ENCODE measurements around the gene COL7A1. TPM values are rescaled to one million over a fixed set of nuclear protein-coding genes. Genes with fewer than 3 reads are reported as not detected.

The COL7A1 gene
- total RNA-seq, 1 experiment from 2014 or later: 8.1 TPM

DNA sequence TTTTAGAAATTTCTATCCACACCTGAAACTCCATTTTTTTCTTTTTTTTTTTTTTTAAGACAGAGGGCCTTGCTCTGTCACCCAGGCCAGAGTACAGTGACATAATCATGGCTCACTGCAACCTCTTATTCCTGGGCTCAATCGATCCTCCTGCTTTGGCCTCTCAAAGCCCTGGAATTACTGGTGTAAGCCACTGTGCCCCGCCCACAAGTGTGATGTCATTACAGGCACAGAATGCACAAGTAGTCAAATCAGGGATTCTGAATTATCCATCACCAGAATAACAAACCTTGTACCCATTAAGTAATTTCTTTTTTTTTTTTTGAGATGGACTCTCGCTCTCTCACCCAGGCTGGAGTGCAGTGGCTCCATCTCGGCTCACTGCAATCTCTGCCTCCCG is 12.4 kb upstream of the COL7A1 start:
- H3K4me3 Mint-ChIP-seq: peak overlapping the region; percentile 95; the same call in 1 of the 2 replicates
- ChIA-PET CTCF (no interaction called here), POLR2A (no interaction called here)
- peaks cover 54% of the 10 kb centered on the region for H3K36me3 Mint-ChIP-seq
- ATAC-seq (no peak), DNase-seq (ENCODE audit: low spot score) (no peak)
- peaks cover 11% of the 10 kb centered on the region for H3K4me1 Mint-ChIP-seq
- no peak overlapping the region for H3K27ac Mint-ChIP-seq
- H3K27me3 Mint-ChIP-seq (ENCODE audit: low read depth): no peaks in the 10 kb centered on the region
- TF ChIP-seq NFYB (CRISPR knock-in tag; conservative IDR thresholded peaks at IDR 0.05; ENCODE audit: low read depth): no peak
- TF ChIP-seq ATF1 (CRISPR knock-in tag; IDR thresholded peaks at IDR 0.05): no peak
- TF ChIP-seq RELA (CRISPR knock-in tag; IDR thresholded peaks at IDR 0.05; ENCODE audit: borderline replicate concordance): no peak
- no peak for TF ChIP-seq CREB1 (CRISPR knock-in tag; IDR thresholded peaks at IDR 0.05)
- TF ChIP-seq ZNF232 (CRISPR knock-in tag; IDR thresholded peaks at IDR 0.05): no peak
- no peak for TF ChIP-seq FOXK1 (CRISPR knock-in tag; IDR thresholded peaks at IDR 0.05)
- TF ChIP-seq IRF2 (CRISPR knock-in tag; IDR thresholded peaks at IDR 0.05; ENCODE audit: borderline replicate concordance, low read depth): no peak
- no peak for TF ChIP-seq NFATC4 (CRISPR knock-in tag; IDR thresholded peaks at IDR 0.05)
- no peak for TF ChIP-seq HMGA2 (CRISPR knock-in tag; IDR thresholded peaks at IDR 0.05)
- TF ChIP-seq ESRRA (CRISPR knock-in tag; IDR thresholded peaks at IDR 0.05; ENCODE audit: borderline replicate concordance): no peak
- TF ChIP-seq, protein P1, sequence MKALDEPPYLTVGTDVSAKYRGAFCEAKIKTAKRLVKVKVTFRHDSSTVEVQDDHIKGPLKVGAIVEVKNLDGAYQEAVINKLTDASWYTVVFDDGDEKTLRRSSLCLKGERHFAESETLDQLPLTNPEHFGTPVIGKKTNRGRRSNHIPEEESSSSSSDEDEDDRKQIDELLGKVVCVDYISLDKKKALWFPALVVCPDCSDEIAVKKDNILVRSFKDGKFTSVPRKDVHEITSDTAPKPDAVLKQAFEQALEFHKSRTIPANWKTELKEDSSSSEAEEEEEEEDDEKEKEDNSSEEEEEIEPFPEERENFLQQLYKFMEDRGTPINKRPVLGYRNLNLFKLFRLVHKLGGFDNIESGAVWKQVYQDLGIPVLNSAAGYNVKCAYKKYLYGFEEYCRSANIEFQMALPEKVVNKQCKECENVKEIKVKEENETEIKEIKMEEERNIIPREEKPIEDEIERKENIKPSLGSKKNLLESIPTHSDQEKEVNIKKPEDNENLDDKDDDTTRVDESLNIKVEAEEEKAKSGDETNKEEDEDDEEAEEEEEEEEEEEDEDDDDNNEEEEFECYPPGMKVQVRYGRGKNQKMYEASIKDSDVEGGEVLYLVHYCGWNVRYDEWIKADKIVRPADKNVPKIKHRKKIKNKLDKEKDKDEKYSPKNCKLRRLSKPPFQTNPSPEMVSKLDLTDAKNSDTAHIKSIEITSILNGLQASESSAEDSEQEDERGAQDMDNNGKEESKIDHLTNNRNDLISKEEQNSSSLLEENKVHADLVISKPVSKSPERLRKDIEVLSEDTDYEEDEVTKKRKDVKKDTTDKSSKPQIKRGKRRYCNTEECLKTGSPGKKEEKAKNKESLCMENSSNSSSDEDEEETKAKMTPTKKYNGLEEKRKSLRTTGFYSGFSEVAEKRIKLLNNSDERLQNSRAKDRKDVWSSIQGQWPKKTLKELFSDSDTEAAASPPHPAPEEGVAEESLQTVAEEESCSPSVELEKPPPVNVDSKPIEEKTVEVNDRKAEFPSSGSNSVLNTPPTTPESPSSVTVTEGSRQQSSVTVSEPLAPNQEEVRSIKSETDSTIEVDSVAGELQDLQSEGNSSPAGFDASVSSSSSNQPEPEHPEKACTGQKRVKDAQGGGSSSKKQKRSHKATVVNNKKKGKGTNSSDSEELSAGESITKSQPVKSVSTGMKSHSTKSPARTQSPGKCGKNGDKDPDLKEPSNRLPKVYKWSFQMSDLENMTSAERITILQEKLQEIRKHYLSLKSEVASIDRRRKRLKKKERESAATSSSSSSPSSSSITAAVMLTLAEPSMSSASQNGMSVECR (CRISPR knock-in tag; IDR thresholded peaks at IDR 0.05; ENCODE audit: borderline replicate concordance): no peak
- TF ChIP-seq, protein P2, sequence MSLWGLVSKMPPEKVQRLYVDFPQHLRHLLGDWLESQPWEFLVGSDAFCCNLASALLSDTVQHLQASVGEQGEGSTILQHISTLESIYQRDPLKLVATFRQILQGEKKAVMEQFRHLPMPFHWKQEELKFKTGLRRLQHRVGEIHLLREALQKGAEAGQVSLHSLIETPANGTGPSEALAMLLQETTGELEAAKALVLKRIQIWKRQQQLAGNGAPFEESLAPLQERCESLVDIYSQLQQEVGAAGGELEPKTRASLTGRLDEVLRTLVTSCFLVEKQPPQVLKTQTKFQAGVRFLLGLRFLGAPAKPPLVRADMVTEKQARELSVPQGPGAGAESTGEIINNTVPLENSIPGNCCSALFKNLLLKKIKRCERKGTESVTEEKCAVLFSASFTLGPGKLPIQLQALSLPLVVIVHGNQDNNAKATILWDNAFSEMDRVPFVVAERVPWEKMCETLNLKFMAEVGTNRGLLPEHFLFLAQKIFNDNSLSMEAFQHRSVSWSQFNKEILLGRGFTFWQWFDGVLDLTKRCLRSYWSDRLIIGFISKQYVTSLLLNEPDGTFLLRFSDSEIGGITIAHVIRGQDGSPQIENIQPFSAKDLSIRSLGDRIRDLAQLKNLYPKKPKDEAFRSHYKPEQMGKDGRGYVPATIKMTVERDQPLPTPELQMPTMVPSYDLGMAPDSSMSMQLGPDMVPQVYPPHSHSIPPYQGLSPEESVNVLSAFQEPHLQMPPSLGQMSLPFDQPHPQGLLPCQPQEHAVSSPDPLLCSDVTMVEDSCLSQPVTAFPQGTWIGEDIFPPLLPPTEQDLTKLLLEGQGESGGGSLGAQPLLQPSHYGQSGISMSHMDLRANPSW (CRISPR knock-in tag; conservative IDR thresholded peaks at IDR 0.05; ENCODE audit: low read depth): no peak
- TF ChIP-seq ZNF396 (CRISPR knock-in tag; IDR thresholded peaks at IDR 0.05; ENCODE audit: borderline replicate concordance): no peak
- no peaks in the 10 kb centered on the region for H3K9me3 Mint-ChIP-seq

GRCh38 chr3:48601622-48601994 is 6.5 kb upstream of the COL7A1 start:
- POLR2A ChIA-PET: no interaction called here
- Mint-ChIP-seq H3K27ac (no peak overlapping the region), H3K36me3 (peaks cover 81% of the 10 kb centered on the region), H3K9me3 (no peaks in the 10 kb centered on the region), H3K27me3 (ENCODE audit: low read depth) (no peaks in the 10 kb centered on the region), H3K4me1 (no peaks in the 10 kb centered on the region), H3K4me3 (no peak overlapping the region)
- no peak for DNase-seq (ENCODE audit: low spot score)
- CTCF ChIA-PET: interaction anchor here (0.8 to 1.6 kb wide), 3 partner anchors 34 to 201 kb away, joined by 3 to 5 read pairs (median 3); partner anchors contain the start of gene SLC26A6
- ATAC-seq: no peak
- TF ChIP-seq, protein P3, sequence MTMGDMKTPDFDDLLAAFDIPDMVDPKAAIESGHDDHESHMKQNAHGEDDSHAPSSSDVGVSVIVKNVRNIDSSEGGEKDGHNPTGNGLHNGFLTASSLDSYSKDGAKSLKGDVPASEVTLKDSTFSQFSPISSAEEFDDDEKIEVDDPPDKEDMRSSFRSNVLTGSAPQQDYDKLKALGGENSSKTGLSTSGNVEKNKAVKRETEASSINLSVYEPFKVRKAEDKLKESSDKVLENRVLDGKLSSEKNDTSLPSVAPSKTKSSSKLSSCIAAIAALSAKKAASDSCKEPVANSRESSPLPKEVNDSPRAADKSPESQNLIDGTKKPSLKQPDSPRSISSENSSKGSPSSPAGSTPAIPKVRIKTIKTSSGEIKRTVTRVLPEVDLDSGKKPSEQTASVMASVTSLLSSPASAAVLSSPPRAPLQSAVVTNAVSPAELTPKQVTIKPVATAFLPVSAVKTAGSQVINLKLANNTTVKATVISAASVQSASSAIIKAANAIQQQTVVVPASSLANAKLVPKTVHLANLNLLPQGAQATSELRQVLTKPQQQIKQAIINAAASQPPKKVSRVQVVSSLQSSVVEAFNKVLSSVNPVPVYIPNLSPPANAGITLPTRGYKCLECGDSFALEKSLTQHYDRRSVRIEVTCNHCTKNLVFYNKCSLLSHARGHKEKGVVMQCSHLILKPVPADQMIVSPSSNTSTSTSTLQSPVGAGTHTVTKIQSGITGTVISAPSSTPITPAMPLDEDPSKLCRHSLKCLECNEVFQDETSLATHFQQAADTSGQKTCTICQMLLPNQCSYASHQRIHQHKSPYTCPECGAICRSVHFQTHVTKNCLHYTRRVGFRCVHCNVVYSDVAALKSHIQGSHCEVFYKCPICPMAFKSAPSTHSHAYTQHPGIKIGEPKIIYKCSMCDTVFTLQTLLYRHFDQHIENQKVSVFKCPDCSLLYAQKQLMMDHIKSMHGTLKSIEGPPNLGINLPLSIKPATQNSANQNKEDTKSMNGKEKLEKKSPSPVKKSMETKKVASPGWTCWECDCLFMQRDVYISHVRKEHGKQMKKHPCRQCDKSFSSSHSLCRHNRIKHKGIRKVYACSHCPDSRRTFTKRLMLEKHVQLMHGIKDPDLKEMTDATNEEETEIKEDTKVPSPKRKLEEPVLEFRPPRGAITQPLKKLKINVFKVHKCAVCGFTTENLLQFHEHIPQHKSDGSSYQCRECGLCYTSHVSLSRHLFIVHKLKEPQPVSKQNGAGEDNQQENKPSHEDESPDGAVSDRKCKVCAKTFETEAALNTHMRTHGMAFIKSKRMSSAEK (CRISPR knock-in tag; IDR thresholded peaks at IDR 0.05; ENCODE audit: borderline replicate concordance): no peak
- TF ChIP-seq CDX4 (CRISPR knock-in tag; IDR thresholded peaks at IDR 0.05; ENCODE audit: borderline replicate concordance) (no peak), MLX (CRISPR knock-in tag; IDR thresholded peaks at IDR 0.05) (no peak), ZNF396 (CRISPR knock-in tag; IDR thresholded peaks at IDR 0.05; ENCODE audit: borderline replicate concordance) (no peak), ZNF512 (CRISPR knock-in tag; IDR thresholded peaks at IDR 0.05; ENCODE audit: borderline replicate concordance) (no peak)
- TF ChIP-seq, protein P4, sequence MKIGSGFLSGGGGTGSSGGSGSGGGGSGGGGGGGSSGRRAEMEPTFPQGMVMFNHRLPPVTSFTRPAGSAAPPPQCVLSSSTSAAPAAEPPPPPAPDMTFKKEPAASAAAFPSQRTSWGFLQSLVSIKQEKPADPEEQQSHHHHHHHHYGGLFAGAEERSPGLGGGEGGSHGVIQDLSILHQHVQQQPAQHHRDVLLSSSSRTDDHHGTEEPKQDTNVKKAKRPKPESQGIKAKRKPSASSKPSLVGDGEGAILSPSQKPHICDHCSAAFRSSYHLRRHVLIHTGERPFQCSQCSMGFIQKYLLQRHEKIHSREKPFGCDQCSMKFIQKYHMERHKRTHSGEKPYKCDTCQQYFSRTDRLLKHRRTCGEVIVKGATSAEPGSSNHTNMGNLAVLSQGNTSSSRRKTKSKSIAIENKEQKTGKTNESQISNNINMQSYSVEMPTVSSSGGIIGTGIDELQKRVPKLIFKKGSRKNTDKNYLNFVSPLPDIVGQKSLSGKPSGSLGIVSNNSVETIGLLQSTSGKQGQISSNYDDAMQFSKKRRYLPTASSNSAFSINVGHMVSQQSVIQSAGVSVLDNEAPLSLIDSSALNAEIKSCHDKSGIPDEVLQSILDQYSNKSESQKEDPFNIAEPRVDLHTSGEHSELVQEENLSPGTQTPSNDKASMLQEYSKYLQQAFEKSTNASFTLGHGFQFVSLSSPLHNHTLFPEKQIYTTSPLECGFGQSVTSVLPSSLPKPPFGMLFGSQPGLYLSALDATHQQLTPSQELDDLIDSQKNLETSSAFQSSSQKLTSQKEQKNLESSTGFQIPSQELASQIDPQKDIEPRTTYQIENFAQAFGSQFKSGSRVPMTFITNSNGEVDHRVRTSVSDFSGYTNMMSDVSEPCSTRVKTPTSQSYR (CRISPR knock-in tag; IDR thresholded peaks at IDR 0.05): no peak
